Liver (tissue), 9 donors: ENCODE measurements around the gene GZMH. TPM values are rescaled to one million over a fixed set of nuclear protein-coding genes. Genes with fewer than 3 reads are reported as not detected.

ENCODE experiments used
- DNase-seq: peaks from one replicate; pipeline ENCODE4 v3.0.0-alpha.2; 2017; ENCODE audit warnings: low spot score
- H3K27ac ChIP-seq, 2 donors: one replicate each; pipeline ENCODE4 v1.7.0; 2013; ENCODE audit warnings: inconsistent platforms in 2 of 2, low read length in 2 of 2, control low read depth in 1 of 2, low read depth in 1 of 2, mild to moderate bottlenecking in 1 of 2
- H3K27me3 ChIP-seq, 4 donors: one replicate each; pipeline versions ENCODE4 v1.6.1 to v1.7.0; 2013; ENCODE audit warnings: low read length in 3 of 4, inconsistent platforms in 1 of 4, mild to moderate bottlenecking in 1 of 4, moderate library complexity in 1 of 4; ENCODE audit not compliant: control insufficient read depth in 4 of 4, insufficient read depth in 4 of 4
- H3K36me3 ChIP-seq, 4 donors: one replicate each; pipeline versions ENCODE4 v1.6.1 to v1.7.0; 2013; ENCODE audit warnings: low read length in 3 of 4, mild to moderate bottlenecking in 3 of 4, low read depth in 1 of 4, moderate library complexity in 1 of 4; ENCODE audit not compliant: control insufficient read depth in 4 of 4, insufficient read depth in 3 of 4
- H3K4me1 ChIP-seq, 4 donors: one replicate each; pipeline versions ENCODE4 v1.6.1 to v1.7.0; 2013; ENCODE audit warnings: low read length in 3 of 4, mild to moderate bottlenecking in 3 of 4, moderate library complexity in 1 of 4; ENCODE audit not compliant: control insufficient read depth in 4 of 4, insufficient read depth in 4 of 4
- H3K4me3 ChIP-seq, 3 donors: one replicate each; pipeline versions ENCODE4 v1.6.1 to v1.7.0; 2013; ENCODE audit warnings: low read length in 3 of 3, control low read depth in 1 of 3, low read depth in 1 of 3, mild to moderate bottlenecking in 1 of 3
- H3K9ac ChIP-seq, 2 donors: one replicate each; pipeline ENCODE4 v1.7.0; 2013; ENCODE audit warnings: low read length in 2 of 2, mild to moderate bottlenecking in 2 of 2, moderate library complexity in 2 of 2, control low read depth in 1 of 2, low read depth in 1 of 2
- H3K9me3 ChIP-seq, 4 donors: one replicate each; pipeline versions ENCODE4 v1.6.1 to v1.7.0; 2013; ENCODE audit warnings: low read length in 3 of 4; ENCODE audit not compliant: control insufficient read depth in 4 of 4
- EGR1 ChIP-seq, 2 donors: IDR thresholded peaks; 2 replicates each; pipeline ENCODE4 v1.6.1; 2016 to 2018; ENCODE audit warnings: antibody characterized with exemption in 2 of 2, low read depth in 2 of 2
- FOXA1 ChIP-seq: IDR thresholded peaks from 2 replicates; pipeline ENCODE4 v1.6.1; 2016; ENCODE audit warnings: antibody characterized with exemption
- FOXA2 ChIP-seq: IDR thresholded peaks from 2 replicates; pipeline ENCODE4 v1.6.1; 2016; ENCODE audit warnings: antibody characterized with exemption
- HNF4A ChIP-seq, 2 donors: conservative IDR thresholded peaks; 2 replicates each; pipeline ENCODE4 v1.6.1; 2016; ENCODE audit warnings: antibody characterized with exemption in 2 of 2, mild to moderate bottlenecking in 2 of 2
- NR2F2 ChIP-seq: IDR thresholded peaks from 2 replicates; pipeline ENCODE4 v1.6.1; 2016; ENCODE audit warnings: antibody characterized with exemption
- RAD21 ChIP-seq, 2 donors: IDR thresholded peaks; 2 replicates each; pipeline ENCODE4 v1.6.1; 2016; ENCODE audit warnings: antibody characterized with exemption in 2 of 2, mild to moderate bottlenecking in 2 of 2
- RXRA ChIP-seq, 2 donors: IDR thresholded peaks; 2 replicates each; pipeline ENCODE4 v1.6.1; 2017 to 2018; ENCODE audit warnings: antibody characterized with exemption in 2 of 2, mild to moderate bottlenecking in 1 of 2
- SP1 ChIP-seq: IDR thresholded peaks from 2 replicates; pipeline ENCODE4 v1.6.1; 2018; ENCODE audit warnings: antibody characterized with exemption, mild to moderate bottlenecking
- TAF1 ChIP-seq: conservative IDR thresholded peaks from 2 replicates; pipeline ENCODE4 v1.6.1; 2016; ENCODE audit warnings: antibody characterized with exemption, mild to moderate bottlenecking
- YY1 ChIP-seq: IDR thresholded peaks from 2 replicates; pipeline ENCODE4 v1.6.1; 2016; ENCODE audit warnings: antibody characterized with exemption, mild to moderate bottlenecking
- WGBS: extraction: QIAGEN DNeasy Blood & Tissue Kit; methylation state at CpG from one replicate; pipeline ENCODE4 v1.1.7; 2013; 5-methylcytosine and 5-hydroxymethylcytosine counted together
- polyA plus RNA-seq, 2 donors: library from polyadenylated mRNA; stranded (reverse) in 1 of 2; unstranded in 1 of 2; fragments of 200-250 nt in 1 of 2; fragments of >200 nt in 1 of 2; fragmentation: Nextera tagmentation in 1 of 2; extraction: Ambion mirVana in 1 of 2; gene quantifications; one replicate each; pipeline versions ENCODE4 v1.2.1 to v1.2.3, GENCODE V29; 2013 to 2015
- total RNA-seq, 2 donors: library from RNA; depleted of rRNA; stranded (reverse); fragments of >200 nt; gene quantifications; one replicate each; pipeline ENCODE4 v1.2.3, GENCODE V29; 2014
- TF ChIP-seq, protein P1 (sequence below): IDR thresholded peaks from 2 replicates; pipeline ENCODE4 v1.6.1; 2016; ENCODE audit warnings: antibody characterized with exemption
- TF ChIP-seq, protein P2 (sequence below): fragments of 150-350 bp; IDR thresholded peaks from 2 replicates; pipeline ENCODE4 v1.5.1; 2017; ENCODE audit warnings: improper control_type of control experiment, low read depth, low read length; ENCODE audit not compliant: missing input control
- TF ChIP-seq, protein P3 (sequence below): IDR thresholded peaks from 2 replicates; pipeline ENCODE4 v1.6.1; 2016; ENCODE audit warnings: antibody characterized with exemption, mild to moderate bottlenecking
- donor health status: healthy.
- donor health status: healthy.
- donor health status: healthy.
- donor health status: healthy.
- donor health status: healthy.

GZMH gene
- total and polyA plus RNA-seq, 4 donors: 0.28 to 1.6 (median 0.55) TPM

DNA sequence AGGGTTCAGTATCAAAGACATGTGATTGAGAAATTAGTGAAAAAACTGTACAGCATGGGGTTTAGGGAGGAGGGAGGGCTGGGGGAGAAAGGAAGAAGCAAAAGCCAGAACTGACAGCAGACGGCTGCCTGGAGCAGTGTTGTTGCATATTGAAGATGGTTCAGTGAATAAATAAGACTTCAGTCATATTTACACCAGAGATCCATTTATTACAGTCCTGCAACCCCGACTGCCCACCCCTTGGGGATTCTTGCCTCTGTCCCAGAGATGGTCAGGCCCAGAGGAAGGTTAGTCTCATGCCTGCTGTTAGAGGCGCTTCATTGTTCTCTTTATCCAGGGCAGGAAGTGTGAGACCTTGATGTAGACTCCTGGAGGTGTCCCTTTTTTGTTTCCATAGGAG lies 3.2 kb downstream of the GZMH start:
- no peaks in the 10 kb centered on the region for H3K36me3 ChIP-seq
- no peaks in the 10 kb centered on the region for H3K4me1 ChIP-seq
- no peak overlapping the region for H3K9ac ChIP-seq
- DNase-seq: no peak
- no peaks in the 10 kb centered on the region for H3K27me3 ChIP-seq
- H3K9me3 ChIP-seq: no peaks in the 10 kb centered on the region
- 72% methylated on average over 3 of the region's 3 CpGs for WGBS
- no peak overlapping the region for H3K27ac ChIP-seq
- no peak overlapping the region for H3K4me3 ChIP-seq
- TF ChIP-seq, protein P1, sequence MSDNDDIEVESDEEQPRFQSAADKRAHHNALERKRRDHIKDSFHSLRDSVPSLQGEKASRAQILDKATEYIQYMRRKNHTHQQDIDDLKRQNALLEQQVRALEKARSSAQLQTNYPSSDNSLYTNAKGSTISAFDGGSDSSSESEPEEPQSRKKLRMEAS: no peak
- TF ChIP-seq RXRA (IDR thresholded peaks at IDR 0.05) (no peak), FOXA1 (no peak), EGR1 (IDR thresholded peaks at IDR 0.05; ENCODE audit: low read depth in 2 of 2) (no peak), HNF4A (conservative IDR thresholded peaks at IDR 0.05) (no peak), YY1 (no peak), SP1 (no peak), RAD21 (IDR thresholded peaks at IDR 0.05) (no peak)
- TF ChIP-seq, protein P2, sequence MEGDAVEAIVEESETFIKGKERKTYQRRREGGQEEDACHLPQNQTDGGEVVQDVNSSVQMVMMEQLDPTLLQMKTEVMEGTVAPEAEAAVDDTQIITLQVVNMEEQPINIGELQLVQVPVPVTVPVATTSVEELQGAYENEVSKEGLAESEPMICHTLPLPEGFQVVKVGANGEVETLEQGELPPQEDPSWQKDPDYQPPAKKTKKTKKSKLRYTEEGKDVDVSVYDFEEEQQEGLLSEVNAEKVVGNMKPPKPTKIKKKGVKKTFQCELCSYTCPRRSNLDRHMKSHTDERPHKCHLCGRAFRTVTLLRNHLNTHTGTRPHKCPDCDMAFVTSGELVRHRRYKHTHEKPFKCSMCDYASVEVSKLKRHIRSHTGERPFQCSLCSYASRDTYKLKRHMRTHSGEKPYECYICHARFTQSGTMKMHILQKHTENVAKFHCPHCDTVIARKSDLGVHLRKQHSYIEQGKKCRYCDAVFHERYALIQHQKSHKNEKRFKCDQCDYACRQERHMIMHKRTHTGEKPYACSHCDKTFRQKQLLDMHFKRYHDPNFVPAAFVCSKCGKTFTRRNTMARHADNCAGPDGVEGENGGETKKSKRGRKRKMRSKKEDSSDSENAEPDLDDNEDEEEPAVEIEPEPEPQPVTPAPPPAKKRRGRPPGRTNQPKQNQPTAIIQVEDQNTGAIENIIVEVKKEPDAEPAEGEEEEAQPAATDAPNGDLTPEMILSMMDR: no peak
- TF ChIP-seq, protein P3, sequence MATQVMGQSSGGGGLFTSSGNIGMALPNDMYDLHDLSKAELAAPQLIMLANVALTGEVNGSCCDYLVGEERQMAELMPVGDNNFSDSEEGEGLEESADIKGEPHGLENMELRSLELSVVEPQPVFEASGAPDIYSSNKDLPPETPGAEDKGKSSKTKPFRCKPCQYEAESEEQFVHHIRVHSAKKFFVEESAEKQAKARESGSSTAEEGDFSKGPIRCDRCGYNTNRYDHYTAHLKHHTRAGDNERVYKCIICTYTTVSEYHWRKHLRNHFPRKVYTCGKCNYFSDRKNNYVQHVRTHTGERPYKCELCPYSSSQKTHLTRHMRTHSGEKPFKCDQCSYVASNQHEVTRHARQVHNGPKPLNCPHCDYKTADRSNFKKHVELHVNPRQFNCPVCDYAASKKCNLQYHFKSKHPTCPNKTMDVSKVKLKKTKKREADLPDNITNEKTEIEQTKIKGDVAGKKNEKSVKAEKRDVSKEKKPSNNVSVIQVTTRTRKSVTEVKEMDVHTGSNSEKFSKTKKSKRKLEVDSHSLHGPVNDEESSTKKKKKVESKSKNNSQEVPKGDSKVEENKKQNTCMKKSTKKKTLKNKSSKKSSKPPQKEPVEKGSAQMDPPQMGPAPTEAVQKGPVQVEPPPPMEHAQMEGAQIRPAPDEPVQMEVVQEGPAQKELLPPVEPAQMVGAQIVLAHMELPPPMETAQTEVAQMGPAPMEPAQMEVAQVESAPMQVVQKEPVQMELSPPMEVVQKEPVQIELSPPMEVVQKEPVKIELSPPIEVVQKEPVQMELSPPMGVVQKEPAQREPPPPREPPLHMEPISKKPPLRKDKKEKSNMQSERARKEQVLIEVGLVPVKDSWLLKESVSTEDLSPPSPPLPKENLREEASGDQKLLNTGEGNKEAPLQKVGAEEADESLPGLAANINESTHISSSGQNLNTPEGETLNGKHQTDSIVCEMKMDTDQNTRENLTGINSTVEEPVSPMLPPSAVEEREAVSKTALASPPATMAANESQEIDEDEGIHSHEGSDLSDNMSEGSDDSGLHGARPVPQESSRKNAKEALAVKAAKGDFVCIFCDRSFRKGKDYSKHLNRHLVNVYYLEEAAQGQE: no peak

DNA sequence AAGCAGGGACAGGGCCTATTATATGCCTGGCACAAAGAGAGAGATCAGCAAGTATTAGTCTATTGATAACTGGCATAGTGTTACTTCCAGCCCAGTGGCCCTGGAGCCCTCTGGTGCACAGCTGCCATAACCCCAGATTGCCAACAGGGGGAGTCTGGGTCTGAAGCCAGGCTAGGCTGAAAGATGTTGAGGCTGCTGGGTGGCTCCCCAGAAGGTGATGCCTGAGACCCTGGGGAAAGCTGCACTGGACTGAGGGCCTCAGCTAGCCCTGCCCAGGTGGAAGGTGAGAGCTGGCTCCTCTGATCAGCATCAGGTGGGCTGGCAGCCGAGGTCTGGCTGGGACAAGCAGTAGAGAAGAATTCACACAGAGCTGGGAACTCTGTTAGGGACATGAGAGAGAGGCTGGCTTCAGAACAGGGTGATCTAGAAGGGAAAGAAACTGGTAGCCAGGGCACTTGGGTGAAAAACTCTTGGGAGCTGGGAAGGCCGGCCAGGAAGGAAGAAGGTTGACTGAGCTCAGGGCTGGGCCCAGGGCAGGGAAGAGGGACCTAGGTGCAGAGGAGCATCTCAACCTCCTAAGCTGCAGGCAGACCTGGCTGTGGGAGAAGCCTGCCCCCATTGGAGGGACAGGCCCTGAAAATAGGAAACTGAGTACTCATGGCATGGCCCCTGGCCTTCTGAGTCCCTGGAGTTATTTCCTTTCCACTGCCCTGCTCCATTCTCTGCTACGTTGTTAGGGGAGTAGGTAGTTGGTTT lies 3.9 kb downstream of the GZMH start:
- H3K27ac ChIP-seq: no peak overlapping the region
- H3K36me3 ChIP-seq: no peaks in the 10 kb centered on the region
- TF ChIP-seq TAF1: no peak
- TF ChIP-seq YY1: no peak
- no peak for TF ChIP-seq RXRA (IDR thresholded peaks at IDR 0.05)
- TF ChIP-seq FOXA1: no peak
- TF ChIP-seq, protein P3: no peak
- peak; percentile 47 to 55 for TF ChIP-seq RAD21 (IDR thresholded peaks at IDR 0.05)
- TF ChIP-seq, protein P2: peak; percentile 50
- TF ChIP-seq FOXA2: no peak
- TF ChIP-seq, protein P1: no peak
- TF ChIP-seq NR2F2: no peak
- no peaks in the 10 kb centered on the region for H3K4me1 ChIP-seq
- peak; percentile 45 for DNase-seq
- no peak overlapping the region for H3K4me3 ChIP-seq
- WGBS: 66% methylated on average over 3 of the region's 3 CpGs
- H3K9ac ChIP-seq: no peak overlapping the region
- peaks cover 0 to 2% (median 0%) of the 10 kb centered on the region in 4 donors for H3K27me3 ChIP-seq
- no peaks in the 10 kb centered on the region for H3K9me3 ChIP-seq
